Liver (tissue), 9 donors: ENCODE results near the gene SPTBN5. TPM values are rescaled to one million over a fixed set of nuclear protein-coding genes. Genes with fewer than 3 reads are reported as not detected.

ENCODE experiments used
- DNase-seq: peaks from one replicate; pipeline ENCODE4 v3.0.0-alpha.2; 2017; ENCODE audit warnings: low spot score
- H3K27ac ChIP-seq, 2 donors: one replicate each; pipeline ENCODE4 v1.7.0; 2013; ENCODE audit warnings: inconsistent platforms in 2 of 2, low read length in 2 of 2, control low read depth in 1 of 2, low read depth in 1 of 2, mild to moderate bottlenecking in 1 of 2
- H3K27me3 ChIP-seq, 4 donors: one replicate each; pipeline versions ENCODE4 v1.6.1 to v1.7.0; 2013; ENCODE audit warnings: low read length in 3 of 4, inconsistent platforms in 1 of 4, mild to moderate bottlenecking in 1 of 4, moderate library complexity in 1 of 4; ENCODE audit not compliant: control insufficient read depth in 4 of 4, insufficient read depth in 4 of 4
- H3K36me3 ChIP-seq, 4 donors: one replicate each; pipeline versions ENCODE4 v1.6.1 to v1.7.0; 2013; ENCODE audit warnings: low read length in 3 of 4, mild to moderate bottlenecking in 3 of 4, low read depth in 1 of 4, moderate library complexity in 1 of 4; ENCODE audit not compliant: control insufficient read depth in 4 of 4, insufficient read depth in 3 of 4
- H3K4me1 ChIP-seq, 4 donors: one replicate each; pipeline versions ENCODE4 v1.6.1 to v1.7.0; 2013; ENCODE audit warnings: low read length in 3 of 4, mild to moderate bottlenecking in 3 of 4, moderate library complexity in 1 of 4; ENCODE audit not compliant: control insufficient read depth in 4 of 4, insufficient read depth in 4 of 4
- H3K4me3 ChIP-seq, 3 donors: one replicate each; pipeline versions ENCODE4 v1.6.1 to v1.7.0; 2013; ENCODE audit warnings: low read length in 3 of 3, control low read depth in 1 of 3, low read depth in 1 of 3, mild to moderate bottlenecking in 1 of 3
- H3K9ac ChIP-seq, 2 donors: one replicate each; pipeline ENCODE4 v1.7.0; 2013; ENCODE audit warnings: low read length in 2 of 2, mild to moderate bottlenecking in 2 of 2, moderate library complexity in 2 of 2, control low read depth in 1 of 2, low read depth in 1 of 2
- H3K9me3 ChIP-seq, 4 donors: one replicate each; pipeline versions ENCODE4 v1.6.1 to v1.7.0; 2013; ENCODE audit warnings: low read length in 3 of 4; ENCODE audit not compliant: control insufficient read depth in 4 of 4
- CTCF ChIP-seq: fragments of 150-350 bp; IDR thresholded peaks from 2 replicates; pipeline ENCODE4 v1.5.1; 2017; ENCODE audit warnings: improper control_type of control experiment, low read depth, low read length; ENCODE audit not compliant: missing input control
- EGR1 ChIP-seq, 2 donors: IDR thresholded peaks; 2 replicates each; pipeline ENCODE4 v1.6.1; 2016 to 2018; ENCODE audit warnings: antibody characterized with exemption in 2 of 2, low read depth in 2 of 2
- FOXA1 ChIP-seq: IDR thresholded peaks from 2 replicates; pipeline ENCODE4 v1.6.1; 2016; ENCODE audit warnings: antibody characterized with exemption
- FOXA2 ChIP-seq: IDR thresholded peaks from 2 replicates; pipeline ENCODE4 v1.6.1; 2016; ENCODE audit warnings: antibody characterized with exemption
- GABPA ChIP-seq, 2 donors: IDR thresholded peaks in 1 of 2; conservative IDR thresholded peaks in 1 of 2; 2 replicates each; pipeline ENCODE4 v1.6.1; 2016; ENCODE audit warnings: antibody characterized with exemption in 2 of 2, mild to moderate bottlenecking in 1 of 2, moderate library complexity in 1 of 2
- HNF4A ChIP-seq, 2 donors: conservative IDR thresholded peaks; 2 replicates each; pipeline ENCODE4 v1.6.1; 2016; ENCODE audit warnings: antibody characterized with exemption in 2 of 2, mild to moderate bottlenecking in 2 of 2
- HNF4G ChIP-seq: IDR thresholded peaks from 2 replicates; pipeline ENCODE4 v1.6.1; 2016; ENCODE audit warnings: antibody characterized with exemption
- JUND ChIP-seq, 2 donors: IDR thresholded peaks; 2 replicates each; pipeline ENCODE4 v1.6.1; 2016; ENCODE audit warnings: antibody characterized with exemption in 2 of 2
- NR2F2 ChIP-seq: IDR thresholded peaks from 2 replicates; pipeline ENCODE4 v1.6.1; 2016; ENCODE audit warnings: antibody characterized with exemption
- RAD21 ChIP-seq, 2 donors: IDR thresholded peaks; 2 replicates each; pipeline ENCODE4 v1.6.1; 2016; ENCODE audit warnings: antibody characterized with exemption in 2 of 2, mild to moderate bottlenecking in 2 of 2
- REST ChIP-seq: IDR thresholded peaks from 2 replicates; pipeline ENCODE4 v1.6.1; 2016; ENCODE audit warnings: antibody characterized with exemption, mild to moderate bottlenecking
- RXRA ChIP-seq, 2 donors: IDR thresholded peaks; 2 replicates each; pipeline ENCODE4 v1.6.1; 2017 to 2018; ENCODE audit warnings: antibody characterized with exemption in 2 of 2, mild to moderate bottlenecking in 1 of 2
- SP1 ChIP-seq: IDR thresholded peaks from 2 replicates; pipeline ENCODE4 v1.6.1; 2018; ENCODE audit warnings: antibody characterized with exemption, mild to moderate bottlenecking
- TAF1 ChIP-seq: conservative IDR thresholded peaks from 2 replicates; pipeline ENCODE4 v1.6.1; 2016; ENCODE audit warnings: antibody characterized with exemption, mild to moderate bottlenecking
- YY1 ChIP-seq: IDR thresholded peaks from 2 replicates; pipeline ENCODE4 v1.6.1; 2016; ENCODE audit warnings: antibody characterized with exemption, mild to moderate bottlenecking
- WGBS: extraction: QIAGEN DNeasy Blood & Tissue Kit; methylation state at CpG from one replicate; pipeline ENCODE4 v1.1.7; 2013; 5-methylcytosine and 5-hydroxymethylcytosine counted together
- polyA plus RNA-seq, 2 donors: library from polyadenylated mRNA; stranded (reverse) in 1 of 2; unstranded in 1 of 2; fragments of 200-250 nt in 1 of 2; fragments of >200 nt in 1 of 2; fragmentation: Nextera tagmentation in 1 of 2; extraction: Ambion mirVana in 1 of 2; gene quantifications; one replicate each; pipeline versions ENCODE4 v1.2.1 to v1.2.3, GENCODE V29; 2013 to 2015
- total RNA-seq, 2 donors: library from RNA; depleted of rRNA; stranded (reverse); fragments of >200 nt; gene quantifications; one replicate each; pipeline ENCODE4 v1.2.3, GENCODE V29; 2014
- TF ChIP-seq, protein P1 (sequence below): IDR thresholded peaks from 2 replicates; pipeline ENCODE4 v1.6.1; 2016; ENCODE audit warnings: antibody characterized with exemption
- TF ChIP-seq, protein P2 (sequence below): IDR thresholded peaks from 2 replicates; pipeline ENCODE4 v1.6.1; 2016; ENCODE audit warnings: antibody characterized with exemption
- TF ChIP-seq, protein P3 (sequence below): IDR thresholded peaks from 2 replicates; pipeline ENCODE4 v1.6.1; 2016; ENCODE audit warnings: antibody characterized with exemption
- donor health status: healthy.
- donor health status: healthy.
- donor health status: healthy.
- donor health status: healthy.
- donor health status: healthy.

SPTBN5 gene
- total and polyA plus RNA-seq, 4 donors, result 0.12 to 1.7 (median 0.17) TPM

GRCh38 chr15:41900526-41901380 is 6.9 kb upstream of the SPTBN5 start:
- Histone ChIP-seq H3K27ac (no peak overlapping the region), H3K9me3 (no peaks in the 10 kb centered on the region), H3K36me3 (peaks cover 6 to 15% (median 9%) of the 10 kb centered on the region in 4 donors), H3K9ac (no peak overlapping the region), H3K4me3 (no peak overlapping the region), H3K4me1 (peaks cover 0 to 7% (median 3%) of the 10 kb centered on the region in 4 donors), H3K27me3 (no peaks in the 10 kb centered on the region)
- WGBS, result 95% methylated on average over 36 of the region's 36 CpGs
- TF ChIP-seq FOXA2, result no peak
- no peak for TF ChIP-seq REST
- no peak for TF ChIP-seq NR2F2
- TF ChIP-seq RXRA (IDR thresholded peaks at IDR 0.05), result no peak
- no peak for TF ChIP-seq FOXA1
- TF ChIP-seq HNF4A (conservative IDR thresholded peaks at IDR 0.05), result no peak
- no peak for TF ChIP-seq EGR1 (IDR thresholded peaks at IDR 0.05; ENCODE audit: low read depth in 2 of 2)
- no peak for TF ChIP-seq TAF1
- no peak for TF ChIP-seq RAD21 (IDR thresholded peaks at IDR 0.05)
- no peak for TF ChIP-seq SP1
- TF ChIP-seq JUND (IDR thresholded peaks at IDR 0.05), result no peak
- TF ChIP-seq CTCF, result no peak
- TF ChIP-seq YY1, result no peak
- TF ChIP-seq HNF4G, result no peak
- TF ChIP-seq, protein P1, sequence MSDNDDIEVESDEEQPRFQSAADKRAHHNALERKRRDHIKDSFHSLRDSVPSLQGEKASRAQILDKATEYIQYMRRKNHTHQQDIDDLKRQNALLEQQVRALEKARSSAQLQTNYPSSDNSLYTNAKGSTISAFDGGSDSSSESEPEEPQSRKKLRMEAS, result no peak
- no peak for TF ChIP-seq GABPA (IDR thresholded peaks at IDR 0.05 in 1 of 2, conservative IDR thresholded peaks at IDR 0.05 in 1 of 2)
- TF ChIP-seq, protein P2, sequence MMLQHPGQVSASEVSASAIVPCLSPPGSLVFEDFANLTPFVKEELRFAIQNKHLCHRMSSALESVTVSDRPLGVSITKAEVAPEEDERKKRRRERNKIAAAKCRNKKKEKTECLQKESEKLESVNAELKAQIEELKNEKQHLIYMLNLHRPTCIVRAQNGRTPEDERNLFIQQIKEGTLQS, result no peak
- no peak for DNase-seq

- 88% methylated on average over 6 of the region's 6 CpGs for WGBS
- Histone ChIP-seq H3K9ac (no peak overlapping the region), H3K36me3 (peaks cover 6 to 15% (median 9%) of the 10 kb centered on the region in 4 donors), H3K27ac (no peak overlapping the region), H3K4me3 (no peak overlapping the region), H3K9me3 (no peaks in the 10 kb centered on the region), H3K27me3 (no peaks in the 10 kb centered on the region), H3K4me1 (peaks cover 0 to 9% (median 3%) of the 10 kb centered on the region in 4 donors)
- DNase-seq, result no peak
- TF ChIP-seq TAF1 (no peak), RAD21 (IDR thresholded peaks at IDR 0.05) (no peak), EGR1 (IDR thresholded peaks at IDR 0.05; ENCODE audit: low read depth in 2 of 2) (no peak), RXRA (IDR thresholded peaks at IDR 0.05) (no peak), HNF4A (conservative IDR thresholded peaks at IDR 0.05) (no peak), YY1 (no peak)
- TF ChIP-seq, protein P3, sequence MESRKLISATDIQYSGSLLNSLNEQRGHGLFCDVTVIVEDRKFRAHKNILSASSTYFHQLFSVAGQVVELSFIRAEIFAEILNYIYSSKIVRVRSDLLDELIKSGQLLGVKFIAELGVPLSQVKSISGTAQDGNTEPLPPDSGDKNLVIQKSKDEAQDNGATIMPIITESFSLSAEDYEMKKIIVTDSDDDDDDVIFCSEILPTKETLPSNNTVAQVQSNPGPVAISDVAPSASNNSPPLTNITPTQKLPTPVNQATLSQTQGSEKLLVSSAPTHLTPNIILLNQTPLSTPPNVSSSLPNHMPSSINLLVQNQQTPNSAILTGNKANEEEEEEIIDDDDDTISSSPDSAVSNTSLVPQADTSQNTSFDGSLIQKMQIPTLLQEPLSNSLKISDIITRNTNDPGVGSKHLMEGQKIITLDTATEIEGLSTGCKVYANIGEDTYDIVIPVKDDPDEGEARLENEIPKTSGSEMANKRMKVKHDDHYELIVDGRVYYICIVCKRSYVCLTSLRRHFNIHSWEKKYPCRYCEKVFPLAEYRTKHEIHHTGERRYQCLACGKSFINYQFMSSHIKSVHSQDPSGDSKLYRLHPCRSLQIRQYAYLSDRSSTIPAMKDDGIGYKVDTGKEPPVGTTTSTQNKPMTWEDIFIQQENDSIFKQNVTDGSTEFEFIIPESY, result no peak
Measured at GRCh38 chr15:41899854-41900442, 6.1 kb upstream of the SPTBN5 start.
